HG02759 (cell line): Measurements from ENCODE around the gene ABCA8.
"Not testable (repeated sequence)": the region's sequence is repeated elsewhere in the genome, so short reads cannot be mapped to it uniquely, and the experiment has no call there.

Experiments used
- ATAC-seq: cut with Tn5 transposase; IDR thresholded peaks from one replicate; pipeline ENCODE4 v1.9.1; 2021; ENCODE audit warnings: mild to moderate bottlenecking, moderate library complexity; ENCODE audit not compliant: unreplicated experiment

The ABCA8 gene

GRCh38 chr17:68944435-68945035 is 10.7 kb downstream of the ABCA8 start:
- no peak for ATAC-seq

GRCh38 chr17:68943812-68944182 is 11.4 kb downstream of the ABCA8 start:
- ATAC-seq, result not testable (repeated sequence)

- ATAC-seq, result no peak
These were observed 11.9 kb downstream of the ABCA8 start for GRCh38 chr17:68943123-68943811.

- no peak for ATAC-seq
These were observed 12.8 kb downstream of the ABCA8 start for GRCh38 chr17:68942389-68942788.

- no peak for ATAC-seq
These were observed 13.4 kb downstream of the ABCA8 start for GRCh38 chr17:68941761-68942160.

GRCh38 chr17:68939195-68939594 is 16.0 kb downstream of the ABCA8 start:
- ATAC-seq, result no peak

GRCh38 chr17:68937890-68938514 is 17.2 kb downstream of the ABCA8 start:
- no peak for ATAC-seq

- no peak for ATAC-seq
These were observed 27.7 kb downstream of the ABCA8 start for GRCh38 chr17:68927516-68927915.

GRCh38 chr17:68924793-68925720 is 30.1 kb downstream of the ABCA8 start:
- ATAC-seq, result no peak

GRCh38 chr17:68910789-68911431 is 44.3 kb downstream of the ABCA8 start:
- ATAC-seq, result no peak

GRCh38 chr17:68910251-68910705 is 44.9 kb downstream of the ABCA8 start:
- ATAC-seq, result no peak

GRCh38 chr17:68909066-68909465 is 46.1 kb downstream of the ABCA8 start:
- ATAC-seq, result peak; percentile 67

- ATAC-seq, result peak; percentile 61
These were observed 47.1 kb downstream of the ABCA8 start for GRCh38 chr17:68908045-68908444.

- no peak for ATAC-seq
These were observed 48.6 kb downstream of the ABCA8 start for GRCh38 chr17:68906638-68907037.

GRCh38 chr17:68903286-68903685 is 51.9 kb downstream of the ABCA8 start:
- no peak for ATAC-seq

GRCh38 chr17:68897557-68897956 is 57.6 kb downstream of the ABCA8 start:
- no peak for ATAC-seq

- no peak for ATAC-seq
These were observed 62.5 kb downstream of the ABCA8 start for GRCh38 chr17:68892658-68893057.

- ATAC-seq, result no peak
These were observed 63.0 kb downstream of the ABCA8 start for GRCh38 chr17:68892193-68892592.

- ATAC-seq, result no peak
These were observed 68.8 kb downstream of the ABCA8 start for GRCh38 chr17:68886401-68886800.

- ATAC-seq, result no peak
These were observed 70.3 kb downstream of the ABCA8 start for GRCh38 chr17:68884888-68885287.
